Medulla oblongata (tissue), 1 donor: Measurements from ENCODE around the gene SNX18.
"Not testable (repeated sequence)": the region's sequence is repeated elsewhere in the genome, so short reads cannot be mapped to it uniquely, and the experiment has no call there.

ENCODE experiments used
- DNase-seq: peaks from one replicate; pipeline ENCODE4 v3.0.0-alpha.2; 2015; ENCODE audit errors: extremely low spot score

Gene SNX18

DNA sequence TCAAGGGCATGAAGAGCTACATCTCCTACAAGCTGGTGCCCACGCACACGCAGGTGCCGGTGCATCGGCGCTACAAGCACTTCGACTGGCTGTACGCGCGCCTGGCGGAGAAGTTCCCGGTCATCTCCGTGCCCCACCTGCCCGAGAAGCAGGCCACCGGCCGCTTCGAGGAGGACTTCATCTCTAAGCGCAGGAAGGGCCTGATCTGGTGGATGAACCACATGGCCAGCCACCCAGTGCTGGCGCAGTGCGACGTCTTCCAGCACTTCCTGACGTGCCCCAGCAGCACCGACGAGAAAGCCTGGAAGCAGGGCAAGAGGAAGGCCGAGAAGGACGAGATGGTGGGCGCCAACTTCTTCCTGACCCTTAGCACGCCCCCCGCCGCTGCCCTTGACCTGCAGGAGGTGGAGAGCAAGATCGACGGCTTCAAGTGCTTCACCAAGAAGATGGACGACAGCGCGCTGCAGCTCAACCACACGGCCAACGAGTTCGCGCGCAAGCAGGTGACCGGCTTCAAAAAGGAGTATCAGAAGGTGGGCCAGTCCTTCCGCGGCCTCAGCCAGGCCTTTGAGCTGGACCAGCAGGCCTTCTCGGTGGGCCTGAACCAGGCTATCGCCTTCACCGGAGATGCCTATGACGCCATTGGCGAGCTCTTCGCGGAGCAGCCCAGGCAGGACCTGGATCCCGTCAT is 1.4 kb downstream of the SNX18 start:
- peak; percentile 4 for DNase-seq

DNA sequence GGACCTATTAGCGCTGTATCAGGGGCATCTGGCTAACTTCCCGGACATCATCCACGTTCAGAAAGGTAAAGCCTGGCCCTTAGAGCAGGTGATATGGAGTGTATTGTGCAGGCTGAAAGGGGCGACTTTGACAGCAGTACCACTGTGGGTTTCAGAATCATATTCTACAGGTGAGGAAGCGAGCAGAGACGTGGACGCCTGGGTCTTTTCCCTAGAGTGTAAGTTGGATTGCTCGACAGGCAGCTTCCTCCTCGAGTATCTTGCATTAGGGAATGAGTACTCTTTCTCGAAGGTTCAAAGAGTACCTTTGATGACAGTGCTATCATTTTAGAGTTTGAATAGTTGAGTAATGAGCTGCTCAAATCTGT is 1.9 kb downstream of the SNX18 start:
- no peak for DNase-seq

DNA sequence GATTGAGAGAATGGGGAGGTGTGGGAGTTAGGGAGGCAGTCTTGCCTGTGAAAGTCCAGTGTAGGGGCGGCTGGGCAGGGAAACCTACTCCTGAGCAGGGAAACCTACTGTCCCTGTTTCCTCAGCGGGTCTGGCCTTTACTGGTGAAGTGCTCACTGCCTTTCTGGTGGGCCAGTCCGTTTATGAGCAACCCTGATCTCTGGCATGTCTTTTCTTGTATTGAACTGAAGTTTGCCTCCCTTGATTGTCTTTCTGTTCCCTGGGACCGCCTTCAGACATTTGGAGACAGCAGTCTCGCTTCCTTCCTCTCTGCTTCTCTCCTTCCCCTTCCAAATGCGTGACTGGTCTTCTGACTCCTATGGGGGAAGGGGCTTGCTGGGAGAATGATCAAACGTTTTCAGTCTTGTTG is 2.9 kb downstream of the SNX18 start:
- DNase-seq: peak; percentile 92

DNA sequence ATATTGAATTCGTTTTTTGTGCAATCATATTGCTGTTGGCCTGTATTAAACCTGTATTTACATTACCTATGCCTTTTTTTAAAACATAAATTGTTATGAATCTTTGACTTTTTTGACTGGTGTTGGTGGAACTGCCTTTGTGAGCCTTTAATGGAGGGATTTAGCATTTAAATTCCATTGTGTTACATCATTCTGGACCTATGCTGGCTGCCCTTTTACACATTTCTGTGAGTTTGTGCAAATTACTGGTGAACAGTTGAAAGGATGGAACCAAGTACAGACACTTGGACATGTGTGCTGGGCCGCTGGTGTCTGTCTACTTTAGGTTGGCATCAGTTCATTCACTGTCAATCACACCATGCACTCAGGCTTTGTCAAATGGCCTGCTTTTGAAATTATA is 3.4 kb downstream of the SNX18 start:
- peak; percentile 27 for DNase-seq

DNA sequence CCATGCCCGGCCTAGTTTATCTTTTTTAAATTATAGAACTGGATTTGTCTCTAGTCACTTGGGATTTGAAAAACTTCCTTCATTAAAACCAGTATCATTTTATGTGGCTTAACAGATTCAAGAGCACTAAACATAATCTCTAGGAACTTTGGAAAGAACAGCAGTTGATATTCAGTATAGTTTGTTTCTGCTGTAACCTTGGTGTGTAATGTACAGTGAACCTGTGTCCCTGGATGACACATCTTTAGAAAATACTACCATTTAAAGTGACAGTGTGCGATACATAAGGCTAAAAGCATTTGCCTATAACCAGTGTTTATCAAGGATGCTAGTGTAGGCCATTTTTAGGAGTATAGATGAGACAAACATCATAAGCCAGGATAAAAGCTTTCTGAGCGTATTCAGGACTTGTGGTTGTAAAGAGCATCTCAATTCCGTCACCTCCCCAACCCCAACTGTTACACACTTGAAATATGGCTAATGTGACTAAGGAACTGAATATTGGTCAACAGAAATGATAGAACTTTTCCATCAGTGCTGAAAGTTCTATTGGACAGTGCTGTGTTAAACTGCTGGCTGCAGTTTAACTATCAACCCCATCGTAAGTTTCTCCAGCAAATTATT is 4.4 kb downstream of the SNX18 start:
- peak; percentile 28 for DNase-seq

DNA sequence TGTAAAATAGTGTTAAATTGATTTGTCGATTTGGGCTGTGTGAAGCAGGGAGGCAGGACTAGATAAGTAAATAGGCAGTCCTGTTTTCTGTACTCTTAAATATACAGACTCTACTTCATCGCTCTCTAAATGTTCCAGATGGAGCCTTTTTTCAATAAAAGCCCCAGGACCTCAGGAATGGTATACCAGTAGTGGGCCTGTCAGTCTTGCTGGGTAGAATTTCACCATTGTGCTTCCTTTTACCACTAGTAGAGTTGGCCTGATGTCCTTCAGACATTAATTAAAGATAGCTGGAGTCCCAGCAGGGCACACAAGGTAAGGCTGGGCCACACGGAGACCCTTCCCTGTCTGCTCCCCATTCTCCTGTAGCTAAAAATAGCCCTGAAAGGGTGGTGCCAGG is 6.0 kb downstream of the SNX18 start:
- DNase-seq: no peak

DNA sequence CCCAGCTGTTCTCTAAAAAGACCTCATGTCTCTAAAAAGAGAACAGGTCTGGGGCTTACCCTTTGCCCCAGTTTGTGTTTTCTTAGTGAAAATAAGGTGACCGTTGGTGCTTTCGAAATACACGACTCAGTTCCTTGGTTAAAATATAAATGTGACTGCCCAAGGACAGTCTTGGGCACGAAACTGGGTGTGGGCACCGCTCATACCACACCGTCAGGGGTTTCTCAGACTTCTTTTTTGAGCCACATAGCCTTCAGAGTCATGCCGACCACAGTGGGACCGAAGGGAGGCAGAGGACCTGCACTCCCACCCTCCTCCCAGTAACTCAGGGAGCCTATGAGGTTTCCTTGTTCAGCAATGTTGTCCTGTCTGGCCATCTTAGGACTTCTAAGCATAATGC is 6.5 kb downstream of the SNX18 start:
- DNase-seq: no peak

DNA sequence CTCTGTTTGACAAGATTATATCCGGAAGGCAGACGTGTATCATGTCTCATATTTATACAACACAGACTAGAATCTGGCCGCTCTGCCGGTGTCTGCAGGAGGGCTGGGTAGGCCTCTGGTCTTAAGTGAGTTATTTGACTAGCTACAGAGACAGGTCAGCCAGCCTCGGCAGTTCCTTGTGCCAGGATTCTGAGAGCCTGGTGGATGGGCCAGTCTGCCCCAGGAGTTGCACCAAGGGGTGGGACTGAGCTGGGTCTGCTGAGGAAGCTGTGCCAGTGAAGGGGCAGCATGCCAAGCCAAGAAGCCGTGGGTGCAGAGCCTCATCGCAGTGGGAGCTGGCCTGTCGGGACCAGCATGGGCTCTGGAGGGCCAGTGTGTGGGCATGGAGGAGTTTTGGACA is 7.1 kb downstream of the SNX18 start:
- DNase-seq: peak; percentile 46

DNA sequence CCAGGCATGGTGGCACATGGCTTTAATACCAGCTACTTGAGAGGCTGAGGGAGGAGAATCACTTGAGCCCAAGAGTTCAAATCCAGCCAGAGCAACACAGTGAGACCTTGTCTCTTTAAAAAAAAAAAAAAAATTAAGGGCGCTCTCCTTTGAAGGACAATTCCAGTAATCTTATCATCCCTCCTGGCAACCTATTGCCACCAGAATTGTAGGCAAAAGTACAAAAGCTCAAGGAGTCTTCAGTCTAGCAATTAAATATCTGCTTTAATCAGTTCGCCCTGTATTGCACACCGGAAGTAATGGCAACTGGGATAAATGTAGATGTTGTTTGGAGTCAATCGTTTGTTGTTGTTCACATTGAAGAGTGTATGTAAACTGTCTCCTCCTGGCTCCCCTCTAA is 7.7 kb downstream of the SNX18 start:
- peak; percentile 3 for DNase-seq

DNA sequence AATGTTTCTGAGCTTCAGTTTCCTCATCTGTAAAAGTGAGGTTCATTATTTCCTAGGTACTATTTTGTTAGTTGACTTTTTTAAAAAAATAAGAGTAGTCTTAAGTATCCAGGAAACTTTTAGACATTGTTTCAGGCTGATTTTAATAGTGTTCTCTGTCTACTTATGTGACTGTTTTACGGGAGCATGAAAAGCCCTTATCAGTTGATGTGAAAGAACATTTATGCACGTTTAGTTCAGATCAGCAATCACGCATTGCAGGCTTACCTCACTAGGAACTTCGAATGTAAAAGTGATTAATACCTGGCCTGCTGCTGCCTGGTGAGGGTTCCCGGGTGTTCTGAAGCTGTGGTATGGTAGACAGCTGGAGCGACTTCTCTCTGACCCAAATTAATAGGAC is 8.1 kb downstream of the SNX18 start:
- DNase-seq: no peak

DNA sequence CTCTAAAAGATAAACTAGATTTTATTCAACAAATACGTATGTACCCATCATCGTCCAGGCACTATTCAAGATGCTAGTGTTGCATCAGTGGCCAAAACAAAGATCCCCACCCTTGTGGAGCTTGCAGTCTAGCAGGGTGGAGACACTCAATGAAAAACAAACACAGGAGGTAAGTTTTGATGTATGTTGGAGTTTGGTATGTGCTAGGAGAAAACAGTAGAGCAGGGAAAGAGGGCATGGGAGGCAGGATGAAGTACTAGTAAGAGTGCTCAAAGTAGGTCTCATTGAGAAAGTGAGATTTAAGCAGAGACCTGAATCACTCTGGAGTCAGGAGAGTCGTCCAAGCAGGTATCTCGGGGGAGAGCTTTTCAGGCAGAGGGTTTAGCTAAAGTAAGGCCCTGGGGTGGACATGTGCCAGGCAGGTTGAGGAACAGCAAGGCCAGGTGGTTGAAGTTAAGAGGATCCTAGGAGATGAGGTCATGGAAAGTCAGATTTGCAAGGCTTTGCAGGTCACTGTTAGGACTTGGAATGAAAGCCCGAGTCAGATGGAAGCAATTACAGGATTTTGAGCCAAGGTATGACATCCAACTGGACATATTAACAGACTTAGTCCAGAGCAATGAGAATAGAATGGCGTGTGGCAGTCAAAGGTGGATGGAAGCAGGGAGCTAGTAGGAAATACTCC is 9.2 kb downstream of the SNX18 start:
- DNase-seq: no peak

DNA sequence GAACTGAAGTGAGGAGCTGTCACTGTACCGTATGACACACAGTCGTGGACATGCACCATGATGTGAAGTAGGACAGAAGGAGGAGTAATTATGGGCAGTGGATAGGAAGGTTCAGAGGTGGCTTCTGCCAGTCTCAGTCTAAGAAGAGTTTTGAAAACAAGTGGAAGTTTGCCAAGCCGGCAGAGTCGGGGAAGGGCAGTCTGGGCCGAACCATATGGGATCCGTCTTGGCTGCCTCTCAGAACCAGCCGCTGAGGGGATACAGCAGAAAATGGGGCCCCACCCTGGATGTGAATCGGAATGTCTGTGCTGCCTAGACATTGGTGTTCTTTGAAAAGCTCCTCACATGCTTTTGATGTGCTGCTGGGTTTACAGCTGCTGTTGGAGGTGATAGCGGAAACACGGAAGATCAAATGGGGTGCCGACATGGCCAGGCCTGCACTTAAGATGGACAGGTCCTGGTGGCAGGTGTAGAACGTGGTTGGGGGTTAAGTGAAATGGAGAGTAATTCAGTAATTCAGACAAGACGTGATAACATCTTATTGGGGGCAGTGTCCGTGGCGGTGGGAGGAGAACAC is 11.2 kb downstream of the SNX18 start:
- peak; percentile 6 for DNase-seq

DNA sequence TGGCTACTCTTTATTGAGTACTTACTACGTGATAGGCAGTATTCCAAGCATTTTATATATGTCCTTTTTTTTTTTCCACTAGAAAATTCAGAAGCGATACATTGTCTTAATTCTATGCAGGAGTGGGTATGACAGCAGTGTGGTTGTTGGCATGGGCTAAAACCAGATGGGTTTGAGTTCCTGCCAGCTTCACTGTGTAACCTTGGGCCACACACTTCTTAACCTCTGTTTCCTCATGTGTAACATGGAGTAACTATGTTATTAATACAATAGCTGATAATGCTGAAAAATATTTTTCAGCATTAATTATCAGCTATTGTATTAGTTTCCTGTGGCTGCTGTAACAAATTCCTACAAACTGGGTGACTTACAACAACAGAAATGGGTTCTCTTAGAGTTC is 12.0 kb downstream of the SNX18 start:
- DNase-seq: no peak

DNA sequence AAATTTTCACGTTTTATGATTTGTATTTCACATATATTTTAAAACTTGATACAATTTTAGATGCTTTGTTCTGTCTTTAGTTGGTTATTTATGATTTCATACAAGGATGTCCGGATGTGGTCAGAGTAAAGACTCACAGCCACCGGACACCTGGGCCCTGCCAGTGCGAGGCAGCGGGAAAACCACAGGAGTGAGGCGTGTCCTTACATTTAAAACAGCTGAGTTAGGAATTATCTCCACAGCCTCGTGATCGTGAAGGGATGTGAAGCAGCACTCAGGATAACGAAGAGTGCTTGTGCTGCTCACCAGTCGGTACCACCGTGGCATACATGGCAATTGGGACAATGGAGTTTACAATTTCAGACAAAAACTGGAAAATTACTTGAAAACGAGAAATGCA is 14.0 kb downstream of the SNX18 start:
- no peak for DNase-seq

DNA sequence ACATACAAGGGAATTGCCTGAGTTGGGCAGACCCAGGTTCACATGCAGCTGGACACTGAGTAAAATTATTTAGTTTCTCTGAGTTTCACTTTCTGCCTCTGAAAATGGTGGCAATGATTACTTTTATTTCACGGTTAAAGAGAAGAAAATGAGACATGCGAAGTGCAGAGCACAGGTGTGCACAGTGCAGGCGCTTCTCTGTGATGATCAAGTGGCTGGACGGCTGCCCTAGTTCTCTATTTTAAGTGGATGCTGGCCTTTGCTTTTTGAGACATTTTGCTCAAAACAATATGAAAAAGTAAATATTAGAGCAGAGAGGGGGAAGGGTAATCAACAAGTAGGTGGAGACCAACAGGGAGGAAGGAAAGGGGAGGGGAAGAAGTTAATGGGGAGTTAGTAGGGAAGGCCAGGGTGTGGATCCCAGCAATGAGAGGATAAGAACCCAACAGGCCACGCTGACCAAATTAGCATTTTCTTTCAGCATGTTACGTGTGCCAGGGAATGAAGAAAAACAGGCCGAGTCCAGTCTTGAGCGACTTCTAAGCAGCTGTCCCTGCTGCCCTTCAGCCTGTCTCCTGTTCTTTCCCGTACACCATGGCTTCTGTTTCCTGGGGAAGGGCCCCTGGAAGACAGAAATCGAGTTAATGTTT is 16.1 kb downstream of the SNX18 start:
- DNase-seq: peak; percentile 78

DNA sequence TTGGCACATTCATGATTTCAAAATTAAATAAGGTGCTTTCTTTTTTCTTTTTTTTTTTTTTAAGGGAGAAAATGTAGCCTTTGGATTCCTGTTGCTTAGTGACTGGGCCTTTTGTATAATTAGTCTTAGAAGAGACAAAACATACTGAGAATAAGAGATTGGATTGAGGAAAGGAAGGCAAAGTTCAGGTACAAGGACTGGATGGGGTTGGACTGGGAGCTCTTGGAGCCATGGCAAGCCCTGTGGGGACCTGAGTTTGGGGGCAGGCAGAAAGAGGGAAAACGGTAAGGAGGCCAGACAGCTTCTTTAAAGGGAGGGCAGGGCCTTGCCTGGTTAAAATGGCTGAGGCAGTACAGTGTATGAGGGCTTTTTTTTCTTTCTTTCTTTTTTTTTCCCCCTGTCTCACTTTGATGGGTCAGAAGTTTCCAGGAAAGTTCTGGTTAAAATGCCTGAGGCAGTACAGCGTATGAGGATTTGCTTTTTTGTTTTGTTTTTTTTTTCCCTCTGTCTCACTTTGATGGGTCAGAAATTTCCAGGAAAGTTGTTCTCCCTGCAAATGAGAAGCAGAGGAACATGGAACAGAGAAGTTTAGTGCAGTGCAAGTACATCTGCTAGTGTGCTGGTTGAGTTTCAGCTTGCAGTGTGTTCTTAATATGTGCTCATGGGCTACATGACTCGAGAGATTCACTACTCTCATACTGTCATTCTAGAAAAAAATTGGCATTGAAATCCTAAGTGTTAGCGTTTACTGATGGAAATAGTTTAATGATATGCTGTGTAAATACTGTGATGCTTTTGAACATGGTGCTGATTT is 16.8 kb downstream of the SNX18 start:
- DNase-seq: no peak

DNA sequence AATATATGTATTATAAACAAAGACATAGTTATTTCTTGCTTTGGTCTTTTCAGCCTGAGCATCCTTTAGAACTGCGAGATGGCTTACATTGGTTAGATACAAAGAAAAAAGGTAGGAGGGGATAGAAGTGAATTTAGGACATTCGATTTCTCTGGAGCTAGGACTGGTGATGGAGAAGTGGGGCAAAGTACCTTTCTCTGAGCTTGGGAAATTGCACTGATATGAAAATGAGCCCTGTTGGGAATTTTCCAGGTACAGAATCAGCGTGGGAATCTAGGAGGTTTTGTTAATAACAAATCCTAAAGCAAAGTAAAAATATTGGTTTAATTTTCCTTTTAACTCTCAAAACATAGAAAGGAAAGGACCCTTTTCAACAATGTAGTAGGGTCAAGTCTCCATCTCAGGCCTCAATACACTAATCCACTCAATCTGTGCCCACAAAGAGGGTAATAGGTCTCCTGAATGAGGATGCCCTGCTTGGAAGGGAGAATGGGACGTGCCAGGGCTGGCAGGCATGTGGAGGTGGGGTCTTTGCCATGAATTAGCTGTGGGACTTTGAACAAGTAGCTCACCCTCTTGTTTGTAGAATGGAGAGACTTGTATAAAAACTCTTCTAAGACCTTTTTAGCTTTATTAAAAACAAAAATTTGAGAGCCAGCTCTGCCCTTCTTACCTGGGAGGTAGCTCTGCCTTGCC is 17.7 kb downstream of the SNX18 start:
- no peak for DNase-seq

DNA sequence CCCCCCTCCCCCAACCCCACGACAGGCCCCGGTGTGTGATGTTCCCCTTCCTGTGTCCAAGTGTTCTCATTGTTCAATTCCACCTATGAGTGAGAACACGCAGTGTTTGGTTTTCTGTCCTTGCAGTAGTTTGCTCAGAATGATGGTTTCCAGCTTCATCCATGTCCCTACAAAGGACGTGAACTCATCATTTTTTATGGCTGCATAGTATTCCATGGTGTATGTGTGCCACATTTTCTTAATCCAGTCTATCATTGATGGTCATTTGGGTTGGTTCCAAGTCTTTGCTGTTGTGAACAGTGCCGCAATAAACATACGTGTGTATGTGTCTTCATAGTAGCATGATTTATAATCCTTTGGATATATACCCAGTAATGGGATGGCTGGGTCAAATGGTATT is 18.8 kb downstream of the SNX18 start:
- not testable (repeated sequence) for DNase-seq

DNA sequence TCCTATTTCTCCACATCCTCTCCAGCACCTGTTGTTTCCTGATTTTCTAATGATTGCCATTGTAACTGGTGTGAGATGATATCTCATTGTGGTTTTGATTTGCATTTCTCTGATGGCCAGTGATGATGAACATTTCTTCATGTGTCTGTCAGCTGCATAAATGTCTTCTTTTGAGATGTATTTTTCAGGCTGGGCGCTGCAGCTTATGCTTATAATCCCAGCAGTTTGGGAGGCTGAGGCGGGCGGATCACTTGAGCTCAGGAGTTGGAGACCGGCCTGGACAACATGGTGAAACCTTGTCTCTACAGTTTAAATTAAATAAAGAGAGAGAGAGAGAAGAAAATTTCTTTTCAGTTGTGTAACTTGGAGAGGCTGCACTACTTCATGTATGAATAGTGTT is 19.3 kb downstream of the SNX18 start:
- not testable (repeated sequence) for DNase-seq

DNA sequence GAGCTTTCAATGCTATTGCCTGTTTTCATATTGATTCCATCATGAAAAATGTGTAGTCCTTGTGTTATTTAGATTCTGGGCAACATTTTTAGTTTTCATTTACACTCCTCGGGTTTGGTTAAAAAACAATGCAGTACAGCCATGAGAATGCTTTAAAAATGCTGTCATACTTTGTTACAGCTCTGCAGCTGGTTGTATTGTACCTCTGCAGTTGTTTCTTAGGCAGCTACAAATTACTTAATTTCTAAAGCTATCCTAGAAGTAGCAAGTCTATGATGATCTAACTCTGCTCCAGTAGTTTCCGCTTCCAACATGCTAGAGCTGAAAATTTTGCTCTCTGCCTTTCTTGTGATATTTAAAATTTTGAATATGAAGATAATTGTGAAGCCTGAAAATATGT is 20.2 kb downstream of the SNX18 start:
- no peak for DNase-seq

DNA sequence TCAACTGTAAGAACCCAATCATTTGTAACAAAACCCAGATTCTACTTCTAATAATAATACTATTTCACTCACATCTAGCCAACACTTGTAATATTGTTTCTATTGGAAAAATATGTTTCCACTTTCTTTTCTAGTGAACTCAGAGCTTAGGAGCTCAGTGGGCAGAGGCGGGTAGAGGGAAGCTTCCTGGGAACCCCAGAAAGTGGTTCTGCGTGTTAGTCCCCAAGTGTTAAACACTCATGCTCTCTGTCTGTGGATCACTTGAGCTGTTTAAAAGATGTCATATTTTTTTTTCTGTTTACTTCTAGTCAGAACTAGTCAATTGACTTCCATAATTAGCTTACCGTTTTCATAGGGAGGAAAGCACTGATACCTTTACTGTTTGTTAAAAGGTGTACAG is 20.6 kb downstream of the SNX18 start:
- DNase-seq: no peak
